Muscle layer of colon (tissue), 2 donors: Measurements from ENCODE around the gene BCKDHB.

Experiments
- H3K27ac ChIP-seq: one replicate; pipeline ENCODE4 v1.7.0; 2013; ENCODE audit warnings: low read depth, mild to moderate bottlenecking, low read length, moderate library complexity
- H3K27me3 ChIP-seq, 2 donors: one replicate each; pipeline ENCODE4 v1.7.0; 2013; ENCODE audit warnings: low read length in 2 of 2, mild to moderate bottlenecking in 2 of 2; ENCODE audit not compliant: insufficient read depth in 2 of 2, control insufficient read depth in 1 of 2
- H3K36me3 ChIP-seq: one replicate; pipeline ENCODE4 v1.7.0; 2013; ENCODE audit warnings: mild to moderate bottlenecking, low read length; ENCODE audit not compliant: insufficient read depth
- H3K4me1 ChIP-seq: one replicate; pipeline ENCODE4 v1.7.0; 2013; ENCODE audit warnings: mild to moderate bottlenecking, low read length; ENCODE audit not compliant: insufficient read depth
- H3K4me3 ChIP-seq, 2 donors: one replicate each; pipeline ENCODE4 v1.7.0; 2013; ENCODE audit warnings: low read length in 2 of 2, low read depth in 1 of 2, mild to moderate bottlenecking in 1 of 2, moderate library complexity in 1 of 2
- H3K9ac ChIP-seq: one replicate; pipeline ENCODE4 v1.7.0; 2013; ENCODE audit warnings: low read length
- H3K9me3 ChIP-seq: one replicate; pipeline ENCODE4 v1.7.0; 2013; ENCODE audit warnings: mild to moderate bottlenecking, low read length
- donor health status: abdominal sarcoma.
- donor health status: Adenocarcinoma of cecum.

The BCKDHB gene

GRCh38 chr6:80302716-80303115 is 196.2 kb downstream of the BCKDHB start:
- H3K4me1 ChIP-seq, result peaks cover 7% of the 10 kb centered on the region
- no peaks in the 10 kb centered on the region for H3K9me3 ChIP-seq
- H3K9ac ChIP-seq, result no peak overlapping the region
- no peaks in the 10 kb centered on the region for H3K27me3 ChIP-seq
- H3K36me3 ChIP-seq, result no peaks in the 10 kb centered on the region
- no peak overlapping the region for H3K27ac ChIP-seq
- H3K4me3 ChIP-seq, result no peak overlapping the region

- no peak overlapping the region for H3K27ac ChIP-seq
- no peak overlapping the region for H3K9ac ChIP-seq
- H3K36me3 ChIP-seq, result no peaks in the 10 kb centered on the region
- peaks cover 7% of the 10 kb centered on the region for H3K4me1 ChIP-seq
- H3K4me3 ChIP-seq, result no peak overlapping the region
- no peaks in the 10 kb centered on the region for H3K9me3 ChIP-seq
- H3K27me3 ChIP-seq, result no peaks in the 10 kb centered on the region
Measured at GRCh38 chr6:80304014-80304413, 197.5 kb downstream of the BCKDHB start.

- Histone ChIP-seq H3K9ac (no peak overlapping the region), H3K4me1 (peaks cover 5% of the 10 kb centered on the region), H3K9me3 (no peaks in the 10 kb centered on the region), H3K27ac (no peak overlapping the region), H3K4me3 (no peak overlapping the region), H3K27me3 (no peaks in the 10 kb centered on the region), H3K36me3 (no peaks in the 10 kb centered on the region)
Measured at GRCh38 chr6:80314531-80314930, 208.1 kb downstream of the BCKDHB start.

- H3K4me1 ChIP-seq, result peaks cover 5% of the 10 kb centered on the region
- H3K4me3 ChIP-seq, result no peak overlapping the region
- no peak overlapping the region for H3K27ac ChIP-seq
Measured at GRCh38 chr6:80316686-80317231, 210.3 kb downstream of the BCKDHB start.

GRCh38 chr6:80319196-80319595 is 212.7 kb downstream of the BCKDHB start:
- no peak overlapping the region for H3K27ac ChIP-seq
- no peaks in the 10 kb centered on the region for H3K9me3 ChIP-seq
- H3K9ac ChIP-seq, result no peak overlapping the region
- H3K36me3 ChIP-seq, result no peaks in the 10 kb centered on the region
- peaks cover 5% of the 10 kb centered on the region for H3K4me1 ChIP-seq
- H3K4me3 ChIP-seq, result no peak overlapping the region
- H3K27me3 ChIP-seq, result no peaks in the 10 kb centered on the region

More at GRCh38 chr6:80316686-80317231, 210.3 kb downstream of the BCKDHB start:
- no peaks in the 10 kb centered on the region for H3K9me3 ChIP-seq
- no peak overlapping the region for H3K9ac ChIP-seq
- H3K36me3 ChIP-seq, result no peaks in the 10 kb centered on the region
- no peaks in the 10 kb centered on the region for H3K27me3 ChIP-seq

GRCh38 chr6:80321011-80321410 is 214.5 kb downstream of the BCKDHB start:
- H3K27me3 ChIP-seq, result no peaks in the 10 kb centered on the region
- H3K9me3 ChIP-seq, result no peaks in the 10 kb centered on the region
- no peaks in the 10 kb centered on the region for H3K36me3 ChIP-seq
- no peak overlapping the region for H3K4me3 ChIP-seq
- H3K27ac ChIP-seq, result no peak overlapping the region
- peaks cover 5% of the 10 kb centered on the region for H3K4me1 ChIP-seq
- H3K9ac ChIP-seq, result no peak overlapping the region

- H3K27me3 ChIP-seq, result no peaks in the 10 kb centered on the region
- no peaks in the 10 kb centered on the region for H3K36me3 ChIP-seq
- H3K9me3 ChIP-seq, result no peaks in the 10 kb centered on the region
- H3K4me3 ChIP-seq, result no peak overlapping the region
- no peaks in the 10 kb centered on the region for H3K4me1 ChIP-seq
- no peak overlapping the region for H3K9ac ChIP-seq
- no peak overlapping the region for H3K27ac ChIP-seq
Measured at GRCh38 chr6:80325742-80326141, 219.3 kb downstream of the BCKDHB start.

- H3K4me1 ChIP-seq, result no peaks in the 10 kb centered on the region
- H3K27me3 ChIP-seq, result no peaks in the 10 kb centered on the region
- H3K36me3 ChIP-seq, result no peaks in the 10 kb centered on the region
- H3K27ac ChIP-seq, result no peak overlapping the region
- no peaks in the 10 kb centered on the region for H3K9me3 ChIP-seq
- H3K9ac ChIP-seq, result no peak overlapping the region
- no peak overlapping the region for H3K4me3 ChIP-seq
Measured at GRCh38 chr6:80328652-80329051, 222.2 kb downstream of the BCKDHB start.

GRCh38 chr6:80329496-80329895 is 223.0 kb downstream of the BCKDHB start:
- Histone ChIP-seq H3K36me3 (no peaks in the 10 kb centered on the region), H3K27me3 (no peaks in the 10 kb centered on the region), H3K9ac (no peak overlapping the region), H3K4me1 (no peaks in the 10 kb centered on the region), H3K9me3 (no peaks in the 10 kb centered on the region), H3K27ac (no peak overlapping the region), H3K4me3 (no peak overlapping the region)

- no peak overlapping the region for H3K27ac ChIP-seq
- no peaks in the 10 kb centered on the region for H3K27me3 ChIP-seq
Measured at GRCh38 chr6:80330961-80331360, 224.5 kb downstream of the BCKDHB start.

GRCh38 chr6:80331522-80331921 is 225.1 kb downstream of the BCKDHB start:
- H3K4me3 ChIP-seq, result no peak overlapping the region
- no peaks in the 10 kb centered on the region for H3K27me3 ChIP-seq
- H3K4me1 ChIP-seq, result no peaks in the 10 kb centered on the region
- no peaks in the 10 kb centered on the region for H3K9me3 ChIP-seq
- H3K9ac ChIP-seq, result no peak overlapping the region
- H3K36me3 ChIP-seq, result no peaks in the 10 kb centered on the region
- no peak overlapping the region for H3K27ac ChIP-seq

More at GRCh38 chr6:80330961-80331360, 224.5 kb downstream of the BCKDHB start:
- Histone ChIP-seq H3K4me3 (no peak overlapping the region), H3K4me1 (no peaks in the 10 kb centered on the region), H3K36me3 (no peaks in the 10 kb centered on the region), H3K9ac (no peak overlapping the region), H3K9me3 (no peaks in the 10 kb centered on the region)

- no peaks in the 10 kb centered on the region for H3K36me3 ChIP-seq
- no peaks in the 10 kb centered on the region for H3K27me3 ChIP-seq
- H3K27ac ChIP-seq, result no peak overlapping the region
- H3K9me3 ChIP-seq, result no peaks in the 10 kb centered on the region
- H3K4me3 ChIP-seq, result no peak overlapping the region
- H3K9ac ChIP-seq, result no peak overlapping the region
- no peaks in the 10 kb centered on the region for H3K4me1 ChIP-seq
Measured at GRCh38 chr6:80331974-80332373, 225.5 kb downstream of the BCKDHB start.
